Gastroesophageal sphincter (tissue), 3 donors: ENCODE data around the gene TSPAN19.

ENCODE experiments used
- POLR2A ChIP-seq, 2 donors: fragments of 450-650 bp; IDR thresholded peaks; one replicate each; pipeline ENCODE4 v1.6.1; 2017; ENCODE audit warnings: antibody characterized with exemption in 2 of 2, mild to moderate bottlenecking in 2 of 2, moderate library complexity in 1 of 2
- TF ChIP-seq, protein P1 (sequence below), 4 experiments: fragments of 200-600 bp in 2 of 4; fragments of 450-650 bp in 2 of 4; sonication (generic) in 1 of 4; IDR thresholded peaks; one replicate each; pipeline ENCODE4 v1.5.1; 2017 to 2019; ENCODE audit warnings: antibody characterized with exemption in 4 of 4, mild to moderate bottlenecking in 2 of 4, moderate library complexity in 2 of 4

DNA sequence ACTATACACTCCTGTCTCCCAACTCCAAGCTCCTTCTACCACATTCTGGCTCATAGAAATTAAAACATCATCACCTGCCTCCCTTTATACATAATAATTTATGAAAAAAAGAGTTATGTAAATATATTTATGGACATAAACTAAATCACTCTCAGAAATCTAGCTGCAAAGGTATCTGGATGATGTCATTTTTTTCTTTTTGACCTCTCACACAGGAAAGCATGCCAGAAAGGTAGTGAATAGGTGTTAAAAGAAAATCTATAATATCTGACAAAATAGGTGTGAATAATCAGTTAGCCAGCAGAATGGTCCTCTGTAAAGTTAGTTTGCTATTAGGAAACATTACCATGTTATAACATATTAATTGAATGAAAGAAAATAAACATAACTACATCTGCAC lies 7.8 kb upstream of the TSPAN19 start:
- TF ChIP-seq, protein P1, sequence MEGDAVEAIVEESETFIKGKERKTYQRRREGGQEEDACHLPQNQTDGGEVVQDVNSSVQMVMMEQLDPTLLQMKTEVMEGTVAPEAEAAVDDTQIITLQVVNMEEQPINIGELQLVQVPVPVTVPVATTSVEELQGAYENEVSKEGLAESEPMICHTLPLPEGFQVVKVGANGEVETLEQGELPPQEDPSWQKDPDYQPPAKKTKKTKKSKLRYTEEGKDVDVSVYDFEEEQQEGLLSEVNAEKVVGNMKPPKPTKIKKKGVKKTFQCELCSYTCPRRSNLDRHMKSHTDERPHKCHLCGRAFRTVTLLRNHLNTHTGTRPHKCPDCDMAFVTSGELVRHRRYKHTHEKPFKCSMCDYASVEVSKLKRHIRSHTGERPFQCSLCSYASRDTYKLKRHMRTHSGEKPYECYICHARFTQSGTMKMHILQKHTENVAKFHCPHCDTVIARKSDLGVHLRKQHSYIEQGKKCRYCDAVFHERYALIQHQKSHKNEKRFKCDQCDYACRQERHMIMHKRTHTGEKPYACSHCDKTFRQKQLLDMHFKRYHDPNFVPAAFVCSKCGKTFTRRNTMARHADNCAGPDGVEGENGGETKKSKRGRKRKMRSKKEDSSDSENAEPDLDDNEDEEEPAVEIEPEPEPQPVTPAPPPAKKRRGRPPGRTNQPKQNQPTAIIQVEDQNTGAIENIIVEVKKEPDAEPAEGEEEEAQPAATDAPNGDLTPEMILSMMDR (IDR thresholded peaks at IDR 0.05) = no peak
- TF ChIP-seq POLR2A (IDR thresholded peaks at IDR 0.05) = no peak
